Neural progenitor cell (in vitro differentiated cells): ENCODE measurements around the gene GPR4.

ENCODE experiments used
- EZH2phosphoT487 ChIP-seq: fragments of 200-600 bp; sonication (generic); IDR thresholded peaks from 2 replicates; pipeline ENCODE4 v1.6.1; 2017; ENCODE audit warnings: antibody characterized with exemption
- TF ChIP-seq, protein P1 (sequence below): fragments of 200-600 bp; sonication (generic); IDR thresholded peaks from 2 replicates; pipeline ENCODE4 v1.5.1; 2017; ENCODE audit warnings: antibody characterized with exemption, mild to moderate bottlenecking

DNA sequence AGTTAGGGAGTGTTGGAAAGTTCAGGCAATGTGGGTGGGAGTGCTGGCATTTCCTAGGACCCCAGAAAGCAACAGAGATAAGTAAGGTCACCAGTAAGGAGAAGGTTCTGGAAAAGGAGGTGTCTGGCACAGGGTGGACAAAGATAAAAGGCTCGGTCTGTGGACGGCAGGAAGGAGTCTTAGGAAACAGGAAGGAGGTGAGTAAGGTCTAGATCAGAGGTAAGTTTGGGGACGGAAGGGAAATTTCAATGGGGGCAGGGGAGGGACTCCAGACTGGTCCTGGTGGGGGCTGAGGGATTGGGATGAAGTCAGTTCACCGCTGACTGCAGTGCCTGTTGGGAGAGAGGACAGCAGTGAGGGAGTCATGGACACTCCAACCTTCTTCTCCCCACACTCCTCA, 9.6 kb downstream of the GPR4 start:
- TF ChIP-seq, protein P1, sequence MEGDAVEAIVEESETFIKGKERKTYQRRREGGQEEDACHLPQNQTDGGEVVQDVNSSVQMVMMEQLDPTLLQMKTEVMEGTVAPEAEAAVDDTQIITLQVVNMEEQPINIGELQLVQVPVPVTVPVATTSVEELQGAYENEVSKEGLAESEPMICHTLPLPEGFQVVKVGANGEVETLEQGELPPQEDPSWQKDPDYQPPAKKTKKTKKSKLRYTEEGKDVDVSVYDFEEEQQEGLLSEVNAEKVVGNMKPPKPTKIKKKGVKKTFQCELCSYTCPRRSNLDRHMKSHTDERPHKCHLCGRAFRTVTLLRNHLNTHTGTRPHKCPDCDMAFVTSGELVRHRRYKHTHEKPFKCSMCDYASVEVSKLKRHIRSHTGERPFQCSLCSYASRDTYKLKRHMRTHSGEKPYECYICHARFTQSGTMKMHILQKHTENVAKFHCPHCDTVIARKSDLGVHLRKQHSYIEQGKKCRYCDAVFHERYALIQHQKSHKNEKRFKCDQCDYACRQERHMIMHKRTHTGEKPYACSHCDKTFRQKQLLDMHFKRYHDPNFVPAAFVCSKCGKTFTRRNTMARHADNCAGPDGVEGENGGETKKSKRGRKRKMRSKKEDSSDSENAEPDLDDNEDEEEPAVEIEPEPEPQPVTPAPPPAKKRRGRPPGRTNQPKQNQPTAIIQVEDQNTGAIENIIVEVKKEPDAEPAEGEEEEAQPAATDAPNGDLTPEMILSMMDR, result no peak
- TF ChIP-seq EZH2phosphoT487, result no peak
